ENCODE measurements around the gene TBL2. TPM values are rescaled to one million over a fixed set of nuclear protein-coding genes. Genes with fewer than 3 reads are reported as not detected.

TBL2 gene
- total RNA-seq, 3 donors from 2014 or later: 25.4 to 42.4 (median 31.1) TPM

DNA sequence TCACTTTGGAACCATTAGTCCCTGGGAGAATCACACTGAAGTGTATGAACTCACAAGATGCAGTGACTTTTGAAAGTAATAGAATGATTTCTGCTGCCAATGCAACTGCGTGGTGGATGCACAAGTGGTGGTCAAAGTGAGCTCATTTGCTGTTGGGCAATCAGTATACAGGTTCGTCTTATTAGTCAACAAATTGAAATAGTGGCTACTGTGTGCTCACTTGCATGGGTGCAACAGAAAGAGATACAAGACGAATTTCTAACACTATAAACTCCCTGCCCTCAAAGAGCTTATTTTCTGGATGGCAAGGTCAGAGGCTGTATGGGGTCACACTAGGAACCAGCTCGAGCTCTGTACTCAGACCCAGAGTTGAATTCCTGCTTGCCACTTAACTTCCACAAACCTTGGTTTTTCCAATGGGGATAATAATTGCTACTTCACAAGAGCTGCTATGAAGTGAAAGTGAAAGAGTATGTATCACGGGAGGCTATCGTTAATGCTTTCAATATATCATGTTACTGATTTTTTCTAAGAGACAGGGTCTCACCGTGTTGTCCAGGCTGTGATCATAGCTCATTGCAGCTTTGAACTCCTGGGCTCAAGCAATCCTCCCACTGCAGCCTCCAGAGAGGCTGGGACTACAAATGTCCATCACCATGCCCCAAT lies 12.6 kb downstream of the TBL2 start:
- ATAC-seq (peak; percentile 64), DNase-seq (no peak)

DNA sequence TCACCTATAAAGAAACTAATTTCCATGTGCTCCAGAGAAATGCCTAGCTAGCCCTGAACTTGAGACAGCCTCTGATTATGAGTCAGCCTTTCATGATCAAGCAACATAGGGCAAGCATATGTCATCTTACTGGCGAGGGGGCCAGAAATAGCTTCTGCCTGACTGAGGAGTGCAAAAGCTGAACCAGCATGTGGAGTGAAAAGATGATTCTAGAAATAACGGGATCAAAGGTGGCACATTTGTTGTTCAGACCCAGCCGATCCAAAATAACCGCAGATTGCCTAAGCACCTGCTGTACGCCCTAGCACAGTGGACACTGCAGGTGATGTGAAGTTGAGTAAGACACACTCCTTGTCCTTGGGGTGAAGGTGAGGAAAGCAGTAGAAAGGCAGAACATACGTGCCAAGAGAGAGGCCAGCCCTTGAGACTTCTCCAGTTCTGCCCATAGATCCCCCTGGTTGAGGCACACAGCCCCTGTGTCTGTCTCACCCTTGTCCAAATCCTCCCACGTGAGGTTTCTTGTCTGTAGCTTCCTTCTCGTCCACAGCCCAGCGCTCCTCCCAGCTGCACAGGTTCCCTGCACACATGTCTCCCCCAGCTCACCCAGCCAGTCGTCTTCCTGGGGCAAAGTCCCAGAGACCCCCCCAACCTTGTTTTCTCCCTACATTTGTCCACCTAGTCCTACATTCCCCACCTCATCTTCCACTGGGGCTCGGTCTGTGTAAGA lies 18.1 kb downstream of the TBL2 start:
- H3K4me3 ChIP-seq: no peak overlapping the region
- DNase-seq: no peak
- H3K9me3 ChIP-seq: no peaks in the 10 kb centered on the region
- H3K4me1 ChIP-seq (ENCODE audit: low read depth): peaks cover 19% of the 10 kb centered on the region
- TF ChIP-seq, protein P1, sequence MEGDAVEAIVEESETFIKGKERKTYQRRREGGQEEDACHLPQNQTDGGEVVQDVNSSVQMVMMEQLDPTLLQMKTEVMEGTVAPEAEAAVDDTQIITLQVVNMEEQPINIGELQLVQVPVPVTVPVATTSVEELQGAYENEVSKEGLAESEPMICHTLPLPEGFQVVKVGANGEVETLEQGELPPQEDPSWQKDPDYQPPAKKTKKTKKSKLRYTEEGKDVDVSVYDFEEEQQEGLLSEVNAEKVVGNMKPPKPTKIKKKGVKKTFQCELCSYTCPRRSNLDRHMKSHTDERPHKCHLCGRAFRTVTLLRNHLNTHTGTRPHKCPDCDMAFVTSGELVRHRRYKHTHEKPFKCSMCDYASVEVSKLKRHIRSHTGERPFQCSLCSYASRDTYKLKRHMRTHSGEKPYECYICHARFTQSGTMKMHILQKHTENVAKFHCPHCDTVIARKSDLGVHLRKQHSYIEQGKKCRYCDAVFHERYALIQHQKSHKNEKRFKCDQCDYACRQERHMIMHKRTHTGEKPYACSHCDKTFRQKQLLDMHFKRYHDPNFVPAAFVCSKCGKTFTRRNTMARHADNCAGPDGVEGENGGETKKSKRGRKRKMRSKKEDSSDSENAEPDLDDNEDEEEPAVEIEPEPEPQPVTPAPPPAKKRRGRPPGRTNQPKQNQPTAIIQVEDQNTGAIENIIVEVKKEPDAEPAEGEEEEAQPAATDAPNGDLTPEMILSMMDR (IDR thresholded peaks at IDR 0.05): no peak
- no peak for ATAC-seq
- no peaks in the 10 kb centered on the region for H3K36me3 ChIP-seq (ENCODE audit: low read depth)
- intact Hi-C loops (cut with DNase I, micrococcal nuclease): no loop called here

More for the DNA sequence above, 12.6 kb downstream of the TBL2 start:
- Histone ChIP-seq H3K4me3 (no peak overlapping the region), H3K4me1 (ENCODE audit: low read depth) (peaks cover 2% of the 10 kb centered on the region), H3K36me3 (ENCODE audit: low read depth) (peaks cover 8% of the 10 kb centered on the region), H3K9me3 (no peaks in the 10 kb centered on the region)
- intact Hi-C loops (cut with DNase I, micrococcal nuclease): no loop called here
- TF ChIP-seq, protein P1 (IDR thresholded peaks at IDR 0.05): no peak

DNA sequence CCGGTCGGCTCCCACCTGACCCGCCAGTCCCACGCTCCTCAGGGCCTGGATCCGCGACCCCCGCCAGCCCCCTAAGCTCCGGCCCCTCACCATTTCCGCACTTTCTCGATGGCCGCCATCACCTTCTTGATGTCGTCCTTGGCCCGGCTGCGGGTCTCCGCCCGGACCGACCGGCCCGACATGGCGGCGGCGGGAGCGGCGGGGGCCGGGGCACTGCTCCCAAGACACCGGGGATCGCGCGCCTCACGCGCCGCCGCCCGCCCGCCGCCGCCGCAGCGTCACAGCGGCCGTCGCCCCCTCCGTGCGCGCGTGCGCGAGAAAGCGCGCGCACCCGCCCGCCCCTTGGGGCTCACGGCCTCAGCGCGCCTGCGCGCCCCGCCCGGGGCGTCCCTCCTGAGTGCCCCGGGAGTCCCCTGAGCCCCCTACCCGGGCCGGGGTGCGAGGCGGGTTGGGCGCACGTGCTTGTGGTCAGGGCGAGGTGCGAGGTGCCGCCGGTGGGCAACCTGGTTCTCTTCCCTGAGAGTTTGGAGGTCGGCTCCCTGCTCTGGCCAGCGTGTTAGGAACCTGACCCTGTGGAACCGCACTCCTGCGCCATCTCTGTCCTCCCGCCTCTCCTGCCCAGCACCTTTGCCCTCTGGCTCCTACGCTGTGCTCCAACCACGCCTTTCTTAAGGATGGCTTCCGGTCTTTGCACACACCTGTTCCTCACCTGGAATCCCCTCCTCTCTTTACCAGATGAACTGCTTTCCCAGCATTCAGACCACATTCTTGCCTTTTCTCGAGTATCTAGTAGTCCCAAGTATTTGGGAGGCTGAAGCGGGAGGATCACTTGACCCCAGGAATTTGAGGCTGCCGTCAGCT lies 20.8 kb downstream of the TBL2 start, which contains the start of gene BCL7B:
Gene BCL7B, minus strand, starts transcription at position 294 of the 861 bp plus-strand sequence. Its CDS starts 112 bp downstream, at position 182.
- intact Hi-C loops (cut with DNase I, micrococcal nuclease): no loop called here
- DNase-seq (peak; percentile 80 to 91 (median 87)), ATAC-seq (peak; percentile 79)
- Histone ChIP-seq H3K9me3 (no peaks in the 10 kb centered on the region), H3K4me3 (peak within 1 kb of the TSS; percentile 77), H3K4me1 (ENCODE audit: low read depth) (peaks cover 19% of the 10 kb centered on the region), H3K36me3 (ENCODE audit: low read depth) (no peaks in the 10 kb centered on the region)
- TF ChIP-seq, protein P1 (IDR thresholded peaks at IDR 0.05): no peak

DNA sequence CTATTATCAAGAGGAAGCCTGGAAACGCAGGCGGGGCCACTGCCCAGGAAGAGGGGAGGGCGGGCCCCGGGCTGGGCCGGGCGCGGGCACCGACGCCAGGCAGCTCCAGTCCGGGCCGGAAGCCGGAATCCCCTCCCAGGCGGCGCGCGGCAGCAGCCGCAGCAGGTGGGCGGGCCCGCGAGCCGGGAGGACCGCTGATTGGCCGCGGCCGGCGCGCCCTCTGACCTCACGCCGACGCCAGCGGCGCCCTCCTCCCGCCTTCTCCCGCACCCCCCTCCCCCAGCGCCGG lies 21.3 kb downstream of the TBL2 start:
- ATAC-seq (peak; percentile 93), DNase-seq (peak; percentile 93 to 97 (median 97))
- H3K9me3 ChIP-seq: no peaks in the 10 kb centered on the region
- H3K36me3 ChIP-seq (ENCODE audit: low read depth): no peaks in the 10 kb centered on the region
- intact Hi-C loops (cut with DNase I, micrococcal nuclease): no loop called here
- TF ChIP-seq, protein P1 (IDR thresholded peaks at IDR 0.05): no peak
- peak overlapping the region; percentile 77 for H3K4me3 ChIP-seq
- H3K4me1 ChIP-seq (ENCODE audit: low read depth): peaks cover 19% of the 10 kb centered on the region

DNA sequence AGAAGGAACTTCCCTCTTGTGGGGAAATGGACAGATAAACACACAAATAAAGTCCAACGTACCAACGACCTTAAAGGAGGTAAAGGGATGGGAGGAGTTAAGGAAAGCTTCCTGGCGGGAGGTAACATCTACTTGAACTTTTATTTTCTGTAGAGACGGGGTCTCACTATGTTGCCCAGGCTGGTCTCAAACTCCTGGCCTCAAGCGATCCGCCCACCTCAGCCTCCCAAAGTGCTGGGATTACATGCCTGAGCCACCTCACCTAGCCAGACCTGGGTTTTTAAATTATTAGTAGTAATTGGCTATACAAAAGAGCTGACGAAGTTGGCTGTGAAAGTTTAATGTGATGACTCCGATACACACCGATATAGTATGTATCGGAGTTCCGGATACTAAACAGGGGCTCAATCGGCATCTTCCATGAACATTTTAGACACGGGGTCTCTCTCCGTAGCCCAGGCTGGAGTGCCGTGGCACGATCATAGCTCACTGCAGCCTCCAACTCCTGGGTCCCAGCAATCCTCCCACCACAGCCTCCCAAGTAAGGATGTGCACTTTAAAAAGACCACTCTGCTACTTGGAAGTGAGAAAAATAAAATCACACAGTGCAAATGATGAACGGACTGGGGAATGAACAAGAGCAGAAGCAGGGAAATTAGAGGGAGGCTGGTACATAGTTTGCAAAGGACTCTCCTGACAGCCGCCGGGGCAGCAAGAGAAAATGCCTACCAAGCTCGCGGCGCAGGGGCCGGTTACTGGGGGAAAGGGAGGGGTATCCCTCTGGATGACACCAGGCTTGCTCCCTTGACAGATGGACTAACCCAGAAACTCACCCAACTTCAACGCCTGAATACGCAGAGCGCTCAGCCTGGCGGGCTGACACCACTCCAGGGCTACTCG lies 21.9 kb downstream of the TBL2 start:
- Histone ChIP-seq H3K4me1 (ENCODE audit: low read depth) (peaks cover 19% of the 10 kb centered on the region), H3K9me3 (no peaks in the 10 kb centered on the region), H3K36me3 (ENCODE audit: low read depth) (no peaks in the 10 kb centered on the region), H3K4me3 (peak overlapping the region; percentile 77)
- ATAC-seq (peak; percentile 5), DNase-seq (peak in 1 of 3 donors; percentile 32)
- TF ChIP-seq, protein P1 (IDR thresholded peaks at IDR 0.05): no peak
- intact Hi-C loops (cut with DNase I, micrococcal nuclease): no loop called here
